Measurements from ENCODE around the gene DEUP1.
"Not testable (repeated sequence)": the region's sequence is repeated elsewhere in the genome, so short reads cannot be mapped to it uniquely, and the experiment has no call there.

GRCh38 chr11:93443232-93443631 lies 112.7 kb downstream of the DEUP1 start:
- not testable (repeated sequence) for TF ChIP-seq ZNF232 (CRISPR knock-in tag; IDR thresholded peaks at IDR 0.05); ZNF274 (IDR thresholded peaks at IDR 0.05; ENCODE audit: borderline replicate concordance, low read depth, low read length); RCOR1 (IDR thresholded peaks at IDR 0.05; ENCODE audit: borderline replicate concordance in 1 of 2, low read depth in 2 of 2, low read length in 2 of 2); CEBPG (CRISPR knock-in tag; IDR thresholded peaks at IDR 0.05); CEBPG (tag; conservative IDR thresholded peaks at IDR 0.05 in 1 of 2, IDR thresholded peaks at IDR 0.05 in 1 of 2); PTTG1 (tag; IDR thresholded peaks at IDR 0.05; ENCODE audit: low read depth); CBX5 (IDR thresholded peaks at IDR 0.05; ENCODE audit: borderline replicate concordance, low read depth); MTA3 (IDR thresholded peaks at IDR 0.05; ENCODE audit: borderline replicate concordance); MAFK (IDR thresholded peaks at IDR 0.05; ENCODE audit: low read length); SAP30 (IDR thresholded peaks at IDR 0.05; ENCODE audit: borderline replicate concordance, insufficient read depth, low read depth, low read length, poor library complexity, severe bottlenecking); YY1 (IDR thresholded peaks at IDR 0.05; ENCODE audit: borderline replicate concordance in 1 of 3, control insufficient read depth in 1 of 3, extremely low read depth in 1 of 3, insufficient read depth in 3 of 3, insufficient read length in 1 of 3, insufficient replicate concordance in 2 of 3, low read depth in 1 of 3, low read length in 2 of 3)
- TF ChIP-seq, protein P1, sequence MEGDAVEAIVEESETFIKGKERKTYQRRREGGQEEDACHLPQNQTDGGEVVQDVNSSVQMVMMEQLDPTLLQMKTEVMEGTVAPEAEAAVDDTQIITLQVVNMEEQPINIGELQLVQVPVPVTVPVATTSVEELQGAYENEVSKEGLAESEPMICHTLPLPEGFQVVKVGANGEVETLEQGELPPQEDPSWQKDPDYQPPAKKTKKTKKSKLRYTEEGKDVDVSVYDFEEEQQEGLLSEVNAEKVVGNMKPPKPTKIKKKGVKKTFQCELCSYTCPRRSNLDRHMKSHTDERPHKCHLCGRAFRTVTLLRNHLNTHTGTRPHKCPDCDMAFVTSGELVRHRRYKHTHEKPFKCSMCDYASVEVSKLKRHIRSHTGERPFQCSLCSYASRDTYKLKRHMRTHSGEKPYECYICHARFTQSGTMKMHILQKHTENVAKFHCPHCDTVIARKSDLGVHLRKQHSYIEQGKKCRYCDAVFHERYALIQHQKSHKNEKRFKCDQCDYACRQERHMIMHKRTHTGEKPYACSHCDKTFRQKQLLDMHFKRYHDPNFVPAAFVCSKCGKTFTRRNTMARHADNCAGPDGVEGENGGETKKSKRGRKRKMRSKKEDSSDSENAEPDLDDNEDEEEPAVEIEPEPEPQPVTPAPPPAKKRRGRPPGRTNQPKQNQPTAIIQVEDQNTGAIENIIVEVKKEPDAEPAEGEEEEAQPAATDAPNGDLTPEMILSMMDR (IDR thresholded peaks at IDR 0.05 in 2 of 3, conservative IDR thresholded peaks at IDR 0.05 in 1 of 3; ENCODE audit: insufficient read depth in 2 of 3, low read depth in 1 of 3, low read length in 3 of 3) = not testable (repeated sequence)
